K562 (cell line): ENCODE measurements around the gene UTP4. TPM values are rescaled to one million over a fixed set of nuclear protein-coding genes. Genes with fewer than 3 reads are reported as not detected.
A peak's percentile ranks its signal among the peaks of the same experiment; 100 is the strongest.

Experiments used
- CREB1 ChIP-seq, 2 experiments: sonication (generic) in 1 of 2; formaldehyde crosslinking in 1 of 2; IDR thresholded peaks; 2 replicates each; pipeline versions ENCODE4 v1.6.1 to v1.8.0; 2012 to 2022; ENCODE audit warnings: inconsistent platforms in 1 of 2, mild to moderate bottlenecking in 1 of 2, missing genetic modification reagents in 1 of 2, moderate library complexity in 1 of 2
- E2F5 ChIP-seq: sonication (generic); formaldehyde crosslinking; IDR thresholded peaks from 2 replicates; pipeline ENCODE4 v1.8.0; 2022; ENCODE audit warnings: mild to moderate bottlenecking, missing genetic modification reagents
- ELF2 ChIP-seq: fragments of 250-450 bp; sonication (Bioruptor Pico); IDR thresholded peaks from 2 replicates; pipeline ENCODE4 v1.5.0; 2021; ENCODE audit warnings: mild to moderate bottlenecking
- HOMEZ ChIP-seq: fragments of 250-450 bp; sonication (Bioruptor Pico); IDR thresholded peaks from 2 replicates; pipeline ENCODE4 v1.4.0; 2020; ENCODE audit warnings: mild to moderate bottlenecking, moderate library complexity
- HSF4 ChIP-seq: fragments of 250-450 bp; sonication (Bioruptor Pico); IDR thresholded peaks from 2 replicates; pipeline ENCODE4 v2.1.2; 2022; ENCODE audit warnings: mild to moderate bottlenecking, moderate library complexity, borderline replicate concordance
- KDM5B ChIP-seq: fragments of 200-600 bp; sonication (generic); IDR thresholded peaks from 2 replicates; pipeline ENCODE4 v1.6.1; 2012; ENCODE audit warnings: low read depth, mild to moderate bottlenecking, moderate library complexity, low read length, control low read depth, inconsistent platforms; ENCODE audit not compliant: insufficient replicate concordance
- MTA3 ChIP-seq: fragments of 450-650 bp; formaldehyde crosslinking; IDR thresholded peaks from 2 replicates; pipeline ENCODE4 v1.6.1; 2017; ENCODE audit warnings: mild to moderate bottlenecking, borderline replicate concordance
- MYC ChIP-seq, 2 experiments: fragments of 250-450 bp in 1 of 2; sonication (Bioruptor Pico) in 1 of 2; IDR thresholded peaks; 2 replicates each; pipeline versions ENCODE4 v1.5.1 to v1.6.1; 2012 to 2021; ENCODE audit warnings: low read depth in 2 of 2, borderline replicate concordance in 1 of 2, improper control_type of control experiment in 1 of 2, low read length in 1 of 2, mild to moderate bottlenecking in 1 of 2, moderate library complexity in 1 of 2
- POLR2B ChIP-seq: fragments of 450-650 bp; IDR thresholded peaks from 2 replicates; pipeline ENCODE4 v1.6.1; 2018; ENCODE audit warnings: low read depth; ENCODE audit not compliant: partially characterized antibody
- PRMT5 ChIP-seq: sonication (generic); formaldehyde crosslinking; IDR thresholded peaks from 2 replicates; pipeline ENCODE4 v1.5.0; 2020; ENCODE audit warnings: missing genetic modification reagents
- RBM15 ChIP-seq: fragments of 200-400 bp; formaldehyde crosslinking; IDR thresholded peaks from 2 replicates; pipeline ENCODE4 v1.6.1; 2018; ENCODE audit warnings: mild to moderate bottlenecking, low read length, moderate library complexity; ENCODE audit not compliant: insufficient read depth
- SIN3A ChIP-seq, 2 experiments: fragments of 150-350 bp in 1 of 2; IDR thresholded peaks; 2 replicates each; pipeline ENCODE4 v1.6.1; 2011 to 2016; ENCODE audit warnings: borderline replicate concordance in 2 of 2, low read depth in 2 of 2, low read length in 2 of 2, mild to moderate bottlenecking in 2 of 2, moderate library complexity in 2 of 2; ENCODE audit not compliant: control insufficient read depth in 1 of 2
- SRSF7 ChIP-seq: fragments of 200-400 bp; formaldehyde crosslinking; optimal IDR thresholded peaks from 2 replicates; pipeline ENCODE3; 2017; ENCODE audit warnings: mild to moderate bottlenecking, low read depth, low read length
- TCFL5 ChIP-seq: fragments of 250-450 bp; sonication (Bioruptor Pico); conservative IDR thresholded peaks from 2 replicates; pipeline ENCODE4 v1.6.1; 2021; ENCODE audit warnings: mild to moderate bottlenecking, moderate library complexity, matching md5 sums
- TEAD4 ChIP-seq, 2 experiments: sonication (generic) in 1 of 2; formaldehyde crosslinking in 1 of 2; IDR thresholded peaks; 2 replicates each; pipeline versions ENCODE4 v1.6.1 to v1.8.0; 2012 to 2022; ENCODE audit warnings: borderline replicate concordance in 1 of 2, inconsistent platforms in 1 of 2, low read length in 1 of 2, mild to moderate bottlenecking in 1 of 2, missing genetic modification reagents in 1 of 2
- ZKSCAN1 ChIP-seq: fragments of 150-350 bp; IDR thresholded peaks from 2 replicates; pipeline ENCODE4 v1.6.1; 2016; ENCODE audit warnings: low read depth, low read length
- ZNF184 ChIP-seq: sonication (generic); formaldehyde crosslinking; IDR thresholded peaks from 2 replicates; pipeline ENCODE4 v1.5.0; 2020; ENCODE audit warnings: missing genetic modification reagents
- polyA plus RNA-seq, 8 experiments: library from polyadenylated mRNA; depleted of rRNA in 4 of 8; stranded (reverse) in 5 of 8; unstranded in 3 of 8; fragments of >200 nt; fragmentation: Nextera tagmentation in 2 of 8; fragmentation: Illumina TruSeq in 1 of 8; extraction: Ambion mirVana in 2 of 8; extraction: Trizol in 1 of 8; gene quantifications; 2 replicates each; pipeline versions ENCODE4 v1.2.1 to v1.2.3, GENCODE V29; 2011 to 2014; ENCODE audit warnings: inconsistent platforms in 1 of 8, missing spikeins in 1 of 8
- total RNA-seq, 7 experiments: library from RNA; depleted of rRNA in 6 of 7; stranded (reverse); fragments of >200 nt in 6 of 7; fragmentation: Illumina TruSeq in 2 of 7; extraction: Trizol in 2 of 7; gene quantifications; 2 replicates each; pipeline versions ENCODE4 v1.2.1 to v1.2.3, GENCODE V29; 2011 to 2021; ENCODE audit warnings: low replicate concordance in 1 of 7
- TF ChIP-seq, protein P1 (sequence below): sonication (generic); formaldehyde crosslinking; IDR thresholded peaks from 2 replicates; pipeline ENCODE4 v1.8.0; 2022; ENCODE audit warnings: missing genetic modification reagents, mild to moderate bottlenecking, borderline replicate concordance
- TF ChIP-seq, protein P2 (sequence below): fragments of 450-650 bp; formaldehyde crosslinking; IDR thresholded peaks from 2 replicates; pipeline ENCODE4 v1.4.0; 2022; ENCODE audit warnings: missing genetic modification characterization
- TF ChIP-seq, protein P3 (sequence below): fragments of 250-450 bp; sonication (Bioruptor Pico); IDR thresholded peaks from 2 replicates; pipeline ENCODE4 v1.4.0; 2020

The UTP4 gene
- total and polyA plus RNA-seq, 9 of the 15 experiments (the other 6 are each of a cell fraction or from before 2014, with no cell fraction given): 46.1 to 203 (median 145) TPM

DNA sequence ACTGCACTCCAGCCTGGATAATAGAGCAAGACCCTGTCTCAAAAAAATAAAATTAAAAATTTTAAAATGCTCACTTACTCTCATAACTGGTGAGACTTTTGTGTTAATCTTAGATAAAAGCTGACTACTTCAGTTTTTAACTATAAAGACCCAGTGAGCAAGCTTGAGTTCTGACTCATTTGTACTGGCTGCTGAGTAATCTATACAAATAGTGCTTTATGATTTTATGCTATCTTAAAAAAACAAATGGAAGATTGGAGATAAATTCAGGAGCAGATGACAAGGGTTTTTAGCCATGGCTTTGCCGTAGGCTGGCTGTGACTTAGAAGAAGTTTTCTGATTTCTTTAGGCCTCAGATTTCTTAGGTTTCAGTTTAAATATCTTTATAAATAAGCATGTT is 85.0 kb downstream of the UTP4 start (continued):
- TF ChIP-seq E2F5 (CRISPR knock-in tag) (no peak), CREB1 (IDR thresholded peaks at IDR 0.05) (no peak), CREB1 (CRISPR knock-in tag; IDR thresholded peaks at IDR 0.05) (no peak), MYC (IDR thresholded peaks at IDR 0.05; ENCODE audit: low read depth, low read length) (no peak), MYC (CRISPR knock-in tag; IDR thresholded peaks at IDR 0.05; ENCODE audit: borderline replicate concordance, low read depth) (no peak), ELF2 (CRISPR knock-in tag) (no peak), RBM15 (no peak), SRSF7 (no peak), POLR2B (no peak), HOMEZ (CRISPR knock-in tag) (no peak), TCFL5 (CRISPR knock-in tag) (no peak), PRMT5 (no peak), ZNF184 (CRISPR knock-in tag) (no peak), TEAD4 (IDR thresholded peaks at IDR 0.05; ENCODE audit: low read length) (peak; percentile 68), TEAD4 (CRISPR knock-in tag; IDR thresholded peaks at IDR 0.05; ENCODE audit: borderline replicate concordance) (no peak), KDM5B (no peak), HSF4 (CRISPR knock-in tag) (no peak), ZKSCAN1 (no peak), SIN3A (IDR thresholded peaks at IDR 0.05; ENCODE audit: borderline replicate concordance in 2 of 2, control insufficient read depth in 1 of 2, low read depth in 2 of 2, low read length in 2 of 2) (no peak), MTA3 (no peak)
- TF ChIP-seq, protein P1, sequence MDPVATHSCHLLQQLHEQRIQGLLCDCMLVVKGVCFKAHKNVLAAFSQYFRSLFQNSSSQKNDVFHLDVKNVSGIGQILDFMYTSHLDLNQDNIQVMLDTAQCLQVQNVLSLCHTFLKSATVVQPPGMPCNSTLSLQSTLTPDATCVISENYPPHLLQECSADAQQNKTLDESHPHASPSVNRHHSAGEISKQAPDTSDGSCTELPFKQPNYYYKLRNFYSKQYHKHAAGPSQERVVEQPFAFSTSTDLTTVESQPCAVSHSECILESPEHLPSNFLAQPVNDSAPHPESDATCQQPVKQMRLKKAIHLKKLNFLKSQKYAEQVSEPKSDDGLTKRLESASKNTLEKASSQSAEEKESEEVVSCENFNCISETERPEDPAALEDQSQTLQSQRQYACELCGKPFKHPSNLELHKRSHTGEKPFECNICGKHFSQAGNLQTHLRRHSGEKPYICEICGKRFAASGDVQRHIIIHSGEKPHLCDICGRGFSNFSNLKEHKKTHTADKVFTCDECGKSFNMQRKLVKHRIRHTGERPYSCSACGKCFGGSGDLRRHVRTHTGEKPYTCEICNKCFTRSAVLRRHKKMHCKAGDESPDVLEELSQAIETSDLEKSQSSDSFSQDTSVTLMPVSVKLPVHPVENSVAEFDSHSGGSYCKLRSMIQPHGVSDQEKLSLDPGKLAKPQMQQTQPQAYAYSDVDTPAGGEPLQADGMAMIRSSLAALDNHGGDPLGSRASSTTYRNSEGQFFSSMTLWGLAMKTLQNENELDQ (CRISPR knock-in tag): no peak
- TF ChIP-seq, protein P2, sequence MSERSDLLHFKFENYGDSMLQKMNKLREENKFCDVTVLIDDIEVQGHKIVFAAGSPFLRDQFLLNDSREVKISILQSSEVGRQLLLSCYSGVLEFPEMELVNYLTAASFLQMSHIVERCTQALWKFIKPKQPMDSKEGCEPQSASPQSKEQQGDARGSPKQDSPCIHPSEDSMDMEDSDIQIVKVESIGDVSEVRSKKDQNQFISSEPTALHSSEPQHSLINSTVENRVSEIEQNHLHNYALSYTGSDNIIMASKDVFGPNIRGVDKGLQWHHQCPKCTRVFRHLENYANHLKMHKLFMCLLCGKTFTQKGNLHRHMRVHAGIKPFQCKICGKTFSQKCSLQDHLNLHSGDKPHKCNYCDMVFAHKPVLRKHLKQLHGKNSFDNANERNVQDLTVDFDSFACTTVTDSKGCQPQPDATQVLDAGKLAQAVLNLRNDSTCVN (CRISPR knock-in tag): no peak
- TF ChIP-seq, protein P3, sequence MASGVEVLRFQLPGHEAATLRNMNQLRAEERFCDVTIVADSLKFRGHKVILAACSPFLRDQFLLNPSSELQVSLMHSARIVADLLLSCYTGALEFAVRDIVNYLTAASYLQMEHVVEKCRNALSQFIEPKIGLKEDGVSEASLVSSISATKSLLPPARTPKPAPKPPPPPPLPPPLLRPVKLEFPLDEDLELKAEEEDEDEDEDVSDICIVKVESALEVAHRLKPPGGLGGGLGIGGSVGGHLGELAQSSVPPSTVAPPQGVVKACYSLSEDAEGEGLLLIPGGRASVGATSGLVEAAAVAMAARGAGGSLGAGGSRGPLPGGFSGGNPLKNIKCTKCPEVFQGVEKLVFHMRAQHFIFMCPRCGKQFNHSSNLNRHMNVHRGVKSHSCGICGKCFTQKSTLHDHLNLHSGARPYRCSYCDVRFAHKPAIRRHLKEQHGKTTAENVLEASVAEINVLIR (CRISPR knock-in tag): no peak
